Measurements from ENCODE around the gene PPP1R2C. TPM values are rescaled to one million over a fixed set of nuclear protein-coding genes. Genes with fewer than 3 reads are reported as not detected.

Gene PPP1R2C
- total RNA-seq, 1 donor from 2014 or later = not detected

DNA sequence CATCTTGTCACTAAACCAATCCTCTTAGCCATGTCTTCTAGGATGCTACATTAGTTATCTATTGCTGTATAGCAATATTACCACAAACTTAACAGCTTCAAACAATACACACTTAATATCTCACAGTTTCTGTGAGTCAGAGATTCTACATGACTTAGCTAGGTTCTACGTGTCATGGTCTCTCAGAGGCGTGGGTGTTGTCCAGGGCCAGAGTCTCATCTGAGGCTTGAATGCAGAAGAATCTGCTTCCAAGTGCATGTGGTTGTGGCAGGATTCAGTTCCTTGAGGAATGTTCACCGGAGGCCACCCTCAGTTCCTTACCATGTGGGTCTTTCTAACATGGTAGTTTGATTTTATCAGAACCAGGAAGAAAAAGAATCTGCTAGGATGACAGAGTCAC lies 26.4 kb downstream of the PPP1R2C start:
- Mint-ChIP-seq H3K9me3 (peaks cover 4% of the 10 kb centered on the region), H3K27me3 (ENCODE audit: low read depth) (no peaks in the 10 kb centered on the region), H3K36me3 (no peaks in the 10 kb centered on the region), H3K4me1 (peaks cover 9% of the 10 kb centered on the region), H3K27ac (no peak overlapping the region), H3K4me3 (no peak overlapping the region)
- no peak for DNase-seq (ENCODE audit: low spot score in 2 of 2, unreplicated experiment in 2 of 2)
- TF ChIP-seq, protein P1, sequence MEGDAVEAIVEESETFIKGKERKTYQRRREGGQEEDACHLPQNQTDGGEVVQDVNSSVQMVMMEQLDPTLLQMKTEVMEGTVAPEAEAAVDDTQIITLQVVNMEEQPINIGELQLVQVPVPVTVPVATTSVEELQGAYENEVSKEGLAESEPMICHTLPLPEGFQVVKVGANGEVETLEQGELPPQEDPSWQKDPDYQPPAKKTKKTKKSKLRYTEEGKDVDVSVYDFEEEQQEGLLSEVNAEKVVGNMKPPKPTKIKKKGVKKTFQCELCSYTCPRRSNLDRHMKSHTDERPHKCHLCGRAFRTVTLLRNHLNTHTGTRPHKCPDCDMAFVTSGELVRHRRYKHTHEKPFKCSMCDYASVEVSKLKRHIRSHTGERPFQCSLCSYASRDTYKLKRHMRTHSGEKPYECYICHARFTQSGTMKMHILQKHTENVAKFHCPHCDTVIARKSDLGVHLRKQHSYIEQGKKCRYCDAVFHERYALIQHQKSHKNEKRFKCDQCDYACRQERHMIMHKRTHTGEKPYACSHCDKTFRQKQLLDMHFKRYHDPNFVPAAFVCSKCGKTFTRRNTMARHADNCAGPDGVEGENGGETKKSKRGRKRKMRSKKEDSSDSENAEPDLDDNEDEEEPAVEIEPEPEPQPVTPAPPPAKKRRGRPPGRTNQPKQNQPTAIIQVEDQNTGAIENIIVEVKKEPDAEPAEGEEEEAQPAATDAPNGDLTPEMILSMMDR (IDR thresholded peaks at IDR 0.05; ENCODE audit: unreplicated experiment) = no peak

DNA sequence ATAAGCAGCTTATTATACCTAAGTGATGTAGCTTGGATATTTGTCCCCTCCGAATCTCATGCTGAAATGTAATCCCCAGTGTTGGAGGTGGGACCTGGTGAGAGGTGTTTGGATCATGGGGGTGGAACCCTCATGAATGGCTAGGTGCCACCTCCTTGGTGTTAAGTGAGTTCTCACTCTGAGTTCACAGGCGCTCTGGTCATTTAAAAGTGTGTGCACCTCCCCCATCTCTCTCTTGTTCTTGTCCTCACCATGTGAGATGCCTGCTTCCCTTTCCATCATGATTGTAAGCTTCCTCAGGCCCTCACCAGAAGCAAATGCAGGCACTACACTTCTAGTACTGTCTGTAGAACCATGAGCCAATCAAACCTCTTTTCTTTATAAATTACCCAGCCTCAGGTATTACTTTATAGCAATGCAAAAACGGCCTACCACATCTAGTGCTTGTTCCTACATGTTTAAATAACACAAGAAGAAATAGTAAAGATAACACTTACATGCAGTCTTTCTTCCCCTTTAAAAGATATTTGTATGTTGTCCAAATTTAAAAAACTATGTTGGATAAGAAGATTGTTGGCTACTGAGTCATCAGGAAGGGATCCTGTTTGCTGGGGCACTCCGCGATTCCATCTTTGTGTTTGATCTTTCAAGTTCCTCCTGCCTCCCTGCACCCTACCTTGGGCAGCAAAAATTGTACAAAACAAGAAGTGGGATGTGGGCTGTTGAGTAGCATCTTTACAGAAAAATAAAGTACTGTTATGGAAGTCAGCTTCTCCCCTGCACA lies 29.7 kb downstream of the PPP1R2C start:
- H3K4me3 Mint-ChIP-seq = no peak overlapping the region

DNA sequence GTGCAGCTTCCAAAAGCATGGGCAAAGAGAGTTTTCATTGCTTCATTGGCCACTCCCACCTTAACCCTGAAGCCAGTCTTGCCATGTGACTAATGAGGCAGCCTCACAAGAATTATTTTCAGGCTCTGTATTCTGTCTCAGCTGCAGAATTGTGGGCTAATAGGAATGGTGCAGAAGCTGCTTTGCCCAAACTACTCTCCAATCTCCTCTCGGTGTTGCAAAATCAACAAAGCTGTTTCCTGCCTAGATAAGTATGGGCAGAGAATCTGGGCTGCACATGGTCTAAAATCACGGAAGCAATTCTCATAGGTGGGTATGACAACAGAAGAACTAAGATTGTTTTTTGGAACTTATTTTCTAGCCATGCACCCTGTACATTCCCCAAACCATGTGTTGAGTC lies 31.4 kb downstream of the PPP1R2C start:
- no peaks in the 10 kb centered on the region for H3K36me3 Mint-ChIP-seq
- TF ChIP-seq, protein P1 (IDR thresholded peaks at IDR 0.05; ENCODE audit: unreplicated experiment) = no peak
- H3K9me3 Mint-ChIP-seq = no peaks in the 10 kb centered on the region
- H3K4me3 Mint-ChIP-seq = no peak overlapping the region
- DNase-seq (ENCODE audit: low spot score in 2 of 2, unreplicated experiment in 2 of 2) = no peak
- H3K4me1 Mint-ChIP-seq = peaks cover 5% of the 10 kb centered on the region
- H3K27me3 Mint-ChIP-seq (ENCODE audit: low read depth) = no peaks in the 10 kb centered on the region
- H3K27ac Mint-ChIP-seq = no peak overlapping the region

More for the DNA sequence above, 29.7 kb downstream of the PPP1R2C start:
- Mint-ChIP-seq H3K27ac (no peak overlapping the region), H3K9me3 (peaks cover 4% of the 10 kb centered on the region), H3K4me1 (peaks cover 12% of the 10 kb centered on the region), H3K36me3 (no peaks in the 10 kb centered on the region), H3K27me3 (ENCODE audit: low read depth) (no peaks in the 10 kb centered on the region)
- no peak for DNase-seq (ENCODE audit: low spot score in 2 of 2, unreplicated experiment in 2 of 2)
- TF ChIP-seq, protein P1 (IDR thresholded peaks at IDR 0.05; ENCODE audit: unreplicated experiment) = no peak

GRCh38 chrX:42740456-42740855 lies 37.5 kb downstream of the PPP1R2C start:
- Mint-ChIP-seq H3K9me3 (no peaks in the 10 kb centered on the region), H3K4me3 (no peak overlapping the region), H3K4me1 (peaks cover 11% of the 10 kb centered on the region), H3K27ac (no peak overlapping the region), H3K36me3 (no peaks in the 10 kb centered on the region), H3K27me3 (ENCODE audit: low read depth) (no peaks in the 10 kb centered on the region)
- TF ChIP-seq, protein P1 (IDR thresholded peaks at IDR 0.05; ENCODE audit: unreplicated experiment) = no peak
- no peak for DNase-seq (ENCODE audit: low spot score in 2 of 2, unreplicated experiment in 2 of 2)

DNA sequence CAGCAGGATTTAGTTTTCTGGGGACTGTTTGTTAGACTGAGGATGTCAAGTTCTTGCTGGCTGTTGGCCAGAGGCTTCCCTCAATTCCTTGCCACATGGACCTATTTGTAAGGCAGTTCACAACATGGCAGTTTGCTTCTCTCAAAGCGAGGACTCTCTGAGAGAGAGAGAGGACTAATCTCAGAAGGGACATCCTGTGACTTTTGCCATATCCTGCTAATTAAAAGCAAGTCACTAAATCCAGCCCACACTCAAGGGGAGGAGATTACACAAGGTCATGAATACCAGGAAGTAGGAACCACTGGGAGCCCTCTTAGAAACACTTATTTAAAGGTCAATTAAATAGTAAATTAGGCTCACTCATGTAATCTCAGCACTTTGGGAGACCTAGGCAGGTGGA lies 38.2 kb downstream of the PPP1R2C start:
- Mint-ChIP-seq H3K36me3 (no peaks in the 10 kb centered on the region), H3K27ac (no peak overlapping the region), H3K4me1 (peaks cover 11% of the 10 kb centered on the region), H3K27me3 (ENCODE audit: low read depth) (no peaks in the 10 kb centered on the region), H3K9me3 (no peaks in the 10 kb centered on the region), H3K4me3 (no peak overlapping the region)
- TF ChIP-seq, protein P1 (IDR thresholded peaks at IDR 0.05; ENCODE audit: unreplicated experiment) = no peak
- no peak for DNase-seq (ENCODE audit: low spot score in 2 of 2, unreplicated experiment in 2 of 2)
